Loucy (cell line): ENCODE data around the gene DUS3L.

Experiments used
- H2AFZ ChIP-seq: fragments of 200-600 bp; sonication (generic); 2 replicates; pipeline ENCODE4 v1.6.0; 2016; ENCODE audit warnings: antibody characterized with exemption, mild to moderate bottlenecking, low read length, moderate library complexity
- H3F3A ChIP-seq: fragments of 200-600 bp; 2 replicates; pipeline ENCODE4 v1.6.0; 2016; ENCODE audit warnings: antibody characterized with exemption, low read depth, mild to moderate bottlenecking
- H3K27me3 ChIP-seq: fragments of 200-600 bp; sonication (generic); 2 replicates; pipeline ENCODE4 v1.6.1; 2014; ENCODE audit warnings: low read length, mild to moderate bottlenecking; ENCODE audit not compliant: insufficient read depth, poor library complexity, severe bottlenecking
- H3K36me3 ChIP-seq: fragments of 200-600 bp; sonication (generic); 2 replicates; pipeline ENCODE4 v1.6.1; 2016; ENCODE audit warnings: low read length; ENCODE audit not compliant: insufficient read depth
- H3K4me1 ChIP-seq: fragments of 200-600 bp; sonication (generic); 2 replicates; pipeline ENCODE4 v1.5.1; 2014; ENCODE audit warnings: low read length, mild to moderate bottlenecking; ENCODE audit not compliant: insufficient read depth, poor library complexity, severe bottlenecking
- H3K4me2 ChIP-seq: fragments of 200-600 bp; sonication (generic); 2 replicates; pipeline ENCODE4 v1.6.0; 2014; ENCODE audit warnings: antibody characterized with exemption, low read length, low read depth, mild to moderate bottlenecking; ENCODE audit not compliant: poor library complexity, severe bottlenecking
- H3K4me3 ChIP-seq: fragments of 200-600 bp; sonication (generic); 2 replicates; pipeline ENCODE4 v1.5.1; 2014; ENCODE audit warnings: low read length, mild to moderate bottlenecking, mixed read lengths; ENCODE audit not compliant: poor library complexity, severe bottlenecking
- H3K79me2 ChIP-seq: fragments of 200-600 bp; sonication (generic); 2 replicates; pipeline ENCODE4 v1.6.1; 2014; ENCODE audit warnings: low read length; ENCODE audit not compliant: insufficient read depth
- H3K9ac ChIP-seq: fragments of 200-600 bp; sonication (generic); 2 replicates; pipeline ENCODE4 v1.6.0; 2014; ENCODE audit warnings: mild to moderate bottlenecking, low read depth, low read length, moderate library complexity; ENCODE audit not compliant: poor library complexity, severe bottlenecking
- H3K9me2 ChIP-seq: fragments of 200-600 bp; sonication (generic); replicated peaks from 2 replicates; pipeline ENCODE4 v1.6.1; 2016; ENCODE audit warnings: low read depth, low read length, mixed read lengths
- H3K9me3 ChIP-seq: fragments of 200-600 bp; sonication (generic); 2 replicates; pipeline ENCODE4 v1.6.1; 2014; ENCODE audit warnings: mild to moderate bottlenecking, antibody characterized with exemption, low read length, low read depth; ENCODE audit not compliant: insufficient read depth
- H4K20me1 ChIP-seq: fragments of 200-600 bp; sonication (generic); 2 replicates; pipeline ENCODE4 v1.6.0; 2014; ENCODE audit warnings: antibody characterized with exemption, low read length, mild to moderate bottlenecking; ENCODE audit not compliant: insufficient read depth, poor library complexity, severe bottlenecking
- CTCF ChIP-seq: fragments of 200-600 bp; sonication (generic); conservative IDR thresholded peaks from 2 replicates; pipeline ENCODE4 v1.5.1; 2014; ENCODE audit warnings: mild to moderate bottlenecking, antibody characterized with exemption, low read length
- EZH2phosphoT487 ChIP-seq: fragments of 200-600 bp; IDR thresholded peaks from 2 replicates; pipeline ENCODE4 v1.6.1; 2018; ENCODE audit warnings: antibody characterized with exemption, mild to moderate bottlenecking, moderate library complexity, borderline replicate concordance

Gene DUS3L

GRCh38 chr19:5785423-5785822 lies 5.5 kb downstream of the DUS3L start:
- no peaks in the 10 kb centered on the region for H3K9me2 ChIP-seq
- H3K4me1 ChIP-seq: peaks cover 6% of the 10 kb centered on the region
- H3K9me3 ChIP-seq: no peaks in the 10 kb centered on the region
- no peaks in the 10 kb centered on the region for H3K27me3 ChIP-seq
- H3F3A ChIP-seq: no peaks in the 10 kb centered on the region
- TF ChIP-seq EZH2phosphoT487 (no peak), CTCF (no peak)
- no peak overlapping the region for H3K9ac ChIP-seq
- peaks cover 39% of the 10 kb centered on the region; the same call in 1 of the 2 replicates for H3K36me3 ChIP-seq
- no peak overlapping the region for H3K4me2 ChIP-seq
- peaks cover 21% of the 10 kb centered on the region; the same call in 1 of the 2 replicates for H3K79me2 ChIP-seq
- no peak overlapping the region for H3K4me3 ChIP-seq
- peaks cover 8% of the 10 kb centered on the region for H4K20me1 ChIP-seq
- no peak overlapping the region for H2AFZ ChIP-seq

GRCh38 chr19:5784581-5785147 lies 6.3 kb downstream of the DUS3L start, which contains the start of gene PRR22:
TSS of gene PRR22 (minus strand) at chr19:5784746. CDS start at chr19:5784660, 86 bp downstream.
- Histone ChIP-seq H3K79me2 (peaks cover 14% of the 10 kb centered on the region; the same call in 1 of the 2 replicates), H3K4me3 (no peak within 1 kb of the TSS), H3K9me2 (no peaks in the 10 kb centered on the region), H2AFZ (no peak within 1 kb of the TSS), H3K9ac (no peak within 1 kb of the TSS), H3K27me3 (no peaks in the 10 kb centered on the region), H3K36me3 (peaks cover 36% of the 10 kb centered on the region; the same call in 1 of the 2 replicates), H3F3A (no peaks in the 10 kb centered on the region), H3K9me3 (no peaks in the 10 kb centered on the region), H4K20me1 (peaks cover 1% of the 10 kb centered on the region), H3K4me2 (no peak within 1 kb of the TSS), H3K4me1 (no peaks in the 10 kb centered on the region)
- no peak for TF ChIP-seq EZH2phosphoT487
- TF ChIP-seq CTCF: no peak

DNA sequence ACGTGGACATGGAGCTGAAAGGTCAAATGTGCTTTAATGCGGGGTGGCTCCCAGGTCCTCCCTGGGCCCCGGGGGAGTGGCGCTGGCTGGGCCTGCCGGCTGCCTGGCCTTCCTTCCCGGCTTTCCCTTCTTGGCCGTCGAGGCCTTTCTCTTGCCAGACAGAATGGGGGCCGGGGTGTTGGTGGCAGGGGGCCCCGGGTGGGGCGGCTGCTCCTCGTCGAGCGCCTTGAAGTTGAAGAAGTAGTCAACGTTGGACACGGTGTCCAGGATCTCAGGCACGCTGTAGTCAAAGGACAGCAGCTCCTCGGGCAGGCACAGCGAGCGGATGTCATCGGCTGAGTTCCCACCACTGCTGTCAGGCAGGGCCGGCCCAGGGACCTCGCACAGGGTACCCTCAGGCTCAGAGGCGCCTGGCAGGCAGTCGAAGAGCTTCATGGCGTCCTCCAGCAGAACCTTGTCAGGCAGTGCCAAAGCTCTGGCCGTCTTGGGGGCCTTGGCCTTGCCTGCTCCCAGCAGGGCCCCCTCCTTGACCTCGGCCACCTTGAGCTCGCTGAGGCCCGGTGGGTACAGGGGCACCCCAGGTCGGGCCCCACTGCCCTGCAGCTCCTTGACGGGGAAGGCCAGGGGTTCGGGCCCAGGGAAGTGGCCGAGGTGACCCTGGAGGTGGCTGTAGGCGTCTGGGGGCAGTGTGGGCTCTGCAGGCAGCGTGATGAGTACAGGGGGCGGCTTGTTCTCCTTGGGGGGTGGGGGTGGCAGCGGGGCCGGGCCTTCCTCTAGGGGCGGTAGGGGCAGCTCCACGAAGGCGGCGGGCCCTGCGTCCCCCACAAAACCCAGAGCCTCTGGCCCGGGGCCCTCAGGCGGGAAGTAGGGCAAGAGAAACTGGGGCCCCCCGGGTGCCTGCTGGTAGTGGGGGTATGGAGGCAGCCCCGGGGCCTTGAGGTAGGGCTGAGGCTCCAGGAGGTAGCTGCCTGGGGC lies 7.7 kb downstream of the DUS3L start:
- no peak overlapping the region for H3K4me2 ChIP-seq
- H3K9ac ChIP-seq: no peak overlapping the region
- no peaks in the 10 kb centered on the region for H3K4me1 ChIP-seq
- H2AFZ ChIP-seq: no peak overlapping the region
- no peaks in the 10 kb centered on the region for H3K9me3 ChIP-seq
- H3K79me2 ChIP-seq: peaks cover 9% of the 10 kb centered on the region; the same call in 1 of the 2 replicates
- peaks cover 28% of the 10 kb centered on the region; the same call in 1 of the 2 replicates for H3K36me3 ChIP-seq
- no peaks in the 10 kb centered on the region for H3K27me3 ChIP-seq
- no peak overlapping the region for H3K4me3 ChIP-seq
- H3K9me2 ChIP-seq: no peaks in the 10 kb centered on the region
- H4K20me1 ChIP-seq: no peaks in the 10 kb centered on the region
- no peaks in the 10 kb centered on the region for H3F3A ChIP-seq
- TF ChIP-seq CTCF: no peak
- no peak for TF ChIP-seq EZH2phosphoT487
